H1 (cell line): ENCODE data around the gene NRSN2. TPM values are rescaled to one million over a fixed set of nuclear protein-coding genes. Genes with fewer than 3 reads are reported as not detected.
A peak's percentile ranks its signal among the peaks of the same experiment; 100 is the strongest.

Experiments used
- CTCF ChIA-PET: fragments of 300-600 bp; sonication (Branson Sonifier 250); formaldehyde crosslinking; loops from one replicate; lab custom pipeline; 2021; ENCODE audit not compliant: partially characterized antibody; lab: Charles Lee
- POLR2A ChIA-PET: fragments of 300-600 bp; sonication (Branson Sonifier 250); formaldehyde crosslinking; loops from one replicate; lab custom pipeline; 2021; ENCODE audit warnings: inconsistent platforms; ENCODE audit not compliant: partially characterized antibody; lab: Charles Lee
- DNase-seq, 2 experiments: peaks; one replicate each; pipeline versions ENCODE4 v3.0.0 to v3.0.0-alpha.2; 2010 to 2022; ENCODE audit warnings: low spot score in 2 of 2, low read depth in 1 of 2, mixed read lengths in 1 of 2
- FAIRE-seq: peaks from 2 replicates; lab custom pipeline; 2011; peaks lifted over from hg19 to GRCh38; lab: Jason Lieb, UNC
- H2AFZ ChIP-seq: 2 replicates; pipeline ENCODE4 v1.8.1; 2012; ENCODE audit warnings: low read length, inconsistent platforms
- H2AK5ac ChIP-seq: 2 replicates; pipeline ENCODE4 v1.6.1; 2013; ENCODE audit warnings: low read depth, low read length
- H2BK120ac ChIP-seq: replicated peaks from 2 replicates; pipeline ENCODE3; 2013; ENCODE audit warnings: low read depth, low read length, inconsistent platforms
- H2BK12ac ChIP-seq: 2 replicates; pipeline ENCODE4 v1.6.1; 2013; ENCODE audit warnings: low read depth, low read length
- H2BK15ac ChIP-seq: 2 replicates; pipeline ENCODE4 v1.6.1; 2013; ENCODE audit warnings: low read length
- H2BK20ac ChIP-seq: 2 replicates; pipeline ENCODE4 v1.6.1; 2013; ENCODE audit warnings: low read length
- H2BK5ac ChIP-seq: 2 replicates; pipeline ENCODE4 v1.6.1; 2013; ENCODE audit warnings: low read depth, low read length
- H3K14ac ChIP-seq: 2 replicates; pipeline ENCODE4 v1.6.1; 2013; ENCODE audit warnings: inconsistent platforms; ENCODE audit not compliant: insufficient read length
- H3K18ac ChIP-seq: 2 replicates; pipeline ENCODE4 v1.6.1; 2013; ENCODE audit warnings: low read length; ENCODE audit errors: extremely low read depth
- H3K23ac ChIP-seq: 2 replicates; pipeline ENCODE4 v1.6.1; 2013; ENCODE audit warnings: inconsistent platforms; ENCODE audit not compliant: insufficient read length
- H3K23me2 ChIP-seq: 2 replicates; pipeline ENCODE4 v1.6.1; 2013; ENCODE audit warnings: low read depth, low read length
- H3K27ac ChIP-seq: 2 replicates; pipeline ENCODE4 v1.6.1; 2011; ENCODE audit warnings: low read depth, low read length, inconsistent platforms
- H3K27me3 ChIP-seq, 4 experiments: replicated peaks in 1 of 4; 1 replicate in 1 of 4; 2 replicates in 3 of 4; pipeline versions ENCODE4 v1.6.1 to v1.8.1; 2011 to 2013; ENCODE audit warnings: low read length in 3 of 4, mild to moderate bottlenecking in 3 of 4, inconsistent platforms in 2 of 4, mixed read lengths in 2 of 4, moderate library complexity in 1 of 4; ENCODE audit not compliant: control insufficient read depth in 3 of 4, insufficient read depth in 3 of 4; ENCODE audit errors: extremely low read depth in 1 of 4
- H3K36me3 ChIP-seq, 4 experiments: 2 replicates each; pipeline versions ENCODE4 v1.6.1 to v1.8.1; 2011 to 2013; ENCODE audit warnings: mild to moderate bottlenecking in 4 of 4, low read length in 3 of 4, moderate library complexity in 2 of 4, control low read depth in 1 of 4, inconsistent platforms in 1 of 4; ENCODE audit not compliant: insufficient read depth in 4 of 4, control insufficient read depth in 2 of 4
- H3K4ac ChIP-seq: replicated peaks from 2 replicates; pipeline ENCODE3; 2013; ENCODE audit warnings: low read length, low read depth, mixed read lengths, inconsistent platforms; ENCODE audit not compliant: insufficient read length
- H3K4me1 ChIP-seq, 4 experiments: replicated peaks in 1 of 4; 1 replicate in 1 of 4; 2 replicates in 3 of 4; pipeline versions ENCODE4 v1.6.1 to v1.8.1; 2011 to 2013; ENCODE audit warnings: low read length in 3 of 4, inconsistent platforms in 2 of 4, mixed read lengths in 1 of 4; ENCODE audit not compliant: insufficient read depth in 4 of 4, control insufficient read depth in 3 of 4
- H3K4me2 ChIP-seq, 2 experiments: 2 replicates each; pipeline versions ENCODE4 v1.6.1 to v1.8.1; 2011 to 2013; ENCODE audit warnings: low read depth in 2 of 2, low read length in 2 of 2, control low read depth in 1 of 2, inconsistent platforms in 1 of 2, mild to moderate bottlenecking in 1 of 2; ENCODE audit not compliant: insufficient read depth in 1 of 2
- H3K4me3 ChIP-seq, 4 experiments: fragments of 200-600, 300-600 bp in 1 of 4; sonication (generic), shearing (Covaris generic), sonication (Bioruptor Twin) in 1 of 4; 2 replicates each; pipeline versions ENCODE4 v1.5.1 to v1.8.1; 2011 to 2016; ENCODE audit warnings: low read length in 4 of 4, low read depth in 3 of 4, control low read depth in 2 of 4, inconsistent platforms in 2 of 4, mild to moderate bottlenecking in 2 of 4, mixed read lengths in 1 of 4, moderate library complexity in 1 of 4; ENCODE audit not compliant: insufficient read depth in 2 of 4; ENCODE audit errors: extremely low read depth in 1 of 4
- H3K56ac ChIP-seq: replicated peaks from 2 replicates; pipeline ENCODE3; 2013; ENCODE audit warnings: low read depth, mild to moderate bottlenecking, mixed read lengths, low read length, inconsistent platforms; ENCODE audit not compliant: insufficient read length
- H3K79me1 ChIP-seq: 2 replicates; pipeline ENCODE4 v1.6.1; 2013; ENCODE audit warnings: low read depth, low read length, control low read depth
- H3K79me2 ChIP-seq, 2 experiments: 2 replicates each; pipeline versions ENCODE4 v1.6.1 to v1.8.1; 2012 to 2013; ENCODE audit warnings: low read length in 2 of 2, mild to moderate bottlenecking in 2 of 2, inconsistent platforms in 1 of 2; ENCODE audit not compliant: insufficient read depth in 2 of 2, control insufficient read depth in 1 of 2
- H3K9ac ChIP-seq, 4 experiments: replicated peaks in 1 of 4; 1 replicate in 1 of 4; 2 replicates in 3 of 4; pipeline versions ENCODE4 v1.6.1 to v1.8.1; 2011 to 2013; ENCODE audit warnings: low read depth in 3 of 4, low read length in 3 of 4, control low read depth in 2 of 4, mild to moderate bottlenecking in 2 of 4, moderate library complexity in 2 of 4, inconsistent platforms in 1 of 4; ENCODE audit errors: extremely low read depth in 1 of 4
- H3K9me3 ChIP-seq, 2 experiments: 2 replicates each; pipeline versions ENCODE4 v1.6.1 to v1.8.1; 2012 to 2013; ENCODE audit warnings: mild to moderate bottlenecking in 2 of 2, moderate library complexity in 2 of 2, control low read depth in 1 of 2, inconsistent platforms in 1 of 2, low read depth in 1 of 2, low read length in 1 of 2, mixed read lengths in 1 of 2; ENCODE audit not compliant: insufficient read depth in 2 of 2
- H4K20me1 ChIP-seq, 2 experiments: replicated peaks in 1 of 2; 2 replicates each; pipeline versions ENCODE3 to v1.8.1; 2011 to 2013; ENCODE audit warnings: inconsistent platforms in 2 of 2, low read length in 2 of 2, mild to moderate bottlenecking in 1 of 2; ENCODE audit not compliant: insufficient read depth in 2 of 2, control insufficient read depth in 1 of 2
- H4K5ac ChIP-seq: 2 replicates; pipeline ENCODE4 v1.6.1; 2013; ENCODE audit warnings: low read length, low read depth, mixed read lengths, inconsistent platforms; ENCODE audit not compliant: insufficient read length
- H4K8ac ChIP-seq: 2 replicates; pipeline ENCODE4 v1.8.0; 2013; ENCODE audit warnings: mild to moderate bottlenecking, moderate library complexity, low read length, inconsistent platforms; ENCODE audit not compliant: insufficient read depth; ENCODE audit errors: extremely low read depth
- H4K91ac ChIP-seq: replicated peaks from 2 replicates; pipeline ENCODE3; 2013; ENCODE audit warnings: low read length, mixed read lengths, inconsistent platforms; ENCODE audit not compliant: insufficient read length
- CEBPB ChIP-seq: IDR thresholded peaks from 2 replicates; pipeline ENCODE4 v1.6.1; 2012; ENCODE audit warnings: low read depth, low read length
- EGR1 ChIP-seq: IDR thresholded peaks from 2 replicates; pipeline ENCODE4 v1.6.1; 2011; ENCODE audit warnings: low read depth, low read length, borderline replicate concordance
- HDAC2 ChIP-seq, 2 experiments: fragments of 300-600 bp in 1 of 2; sonication (generic) in 1 of 2; IDR thresholded peaks; 2 replicates each; pipeline ENCODE4 v1.6.1; 2011 to 2012; ENCODE audit warnings: low read depth in 2 of 2, low read length in 2 of 2, mild to moderate bottlenecking in 2 of 2, moderate library complexity in 2 of 2, borderline replicate concordance in 1 of 2, inconsistent platforms in 1 of 2
- JUN ChIP-seq: IDR thresholded peaks from 2 replicates; pipeline ENCODE4 v1.6.1; 2011; ENCODE audit warnings: low read depth, mild to moderate bottlenecking, improper control_type of control experiment, low read length
- MAX ChIP-seq: IDR thresholded peaks from 2 replicates; pipeline ENCODE4 v1.6.1; 2012; ENCODE audit warnings: inconsistent platforms
- PHF8 ChIP-seq: fragments of 200-600 bp; sonication (generic); conservative IDR thresholded peaks from 2 replicates; pipeline ENCODE4 v1.7.1; 2012; ENCODE audit warnings: low read depth, mild to moderate bottlenecking, inconsistent platforms, low read length, moderate library complexity
- RFX5 ChIP-seq: IDR thresholded peaks from 2 replicates; pipeline ENCODE4 v1.6.1; 2011; ENCODE audit warnings: low read depth, low read length, improper control_type of control experiment, borderline replicate concordance
- TAF1 ChIP-seq: IDR thresholded peaks from 2 replicates; pipeline ENCODE4 v1.6.1; 2011; ENCODE audit warnings: mild to moderate bottlenecking, low read depth, low read length
- WGBS, 2 experiments: shearing (Covaris generic) in 1 of 2; methylation state at CpG; one replicate each; pipeline versions ENCODE4 v1.1.6 to v1.1.7; 2013 to 2015; ENCODE audit warnings: low lambda C conversion rate in 2 of 2, mixed read lengths in 2 of 2, inconsistent platforms in 1 of 2, low coverage in 1 of 2, missing lambda C conversion rate in 1 of 2; ENCODE audit not compliant: insufficient replicate concordance in 2 of 2, insufficient coverage in 1 of 2, insufficient read length in 1 of 2; ENCODE audit errors: extremely low coverage in 1 of 2, missing lambda C conversion rate in 1 of 2; 5-methylcytosine and 5-hydroxymethylcytosine counted together
- polyA plus RNA-seq, 7 experiments: library from polyadenylated mRNA; depleted of rRNA in 3 of 7; stranded (reverse) in 5 of 7; unstranded in 2 of 7; fragments of >200 nt in 5 of 7; fragments of 200-250 nt in 2 of 7; gene quantifications; 1 replicate in 5 of 7; 2 replicates in 1 of 7; 4 replicates in 1 of 7; pipeline versions ENCODE4 v1.2.1 to v1.2.3, GENCODE V29; 2011 to 2013; ENCODE audit warnings: missing spikeins in 2 of 7, mixed read lengths in 2 of 7
- total RNA-seq: library from RNA; stranded (reverse); fragmentation: NEBNext Ultra II Directional; extraction: Animal tissue kit (Norgen Biotek cat#: 25700); gene quantifications from 2 replicates; pipeline ENCODE4 v1.2.1, GENCODE V29; 2021

The NRSN2 gene
- total and polyA plus RNA-seq, 2 of the 8 experiments (the other 6 are each of a cell fraction or from before 2014, with no cell fraction given) = 19.4 to 33.3 TPM

GRCh38 chr20:309841-310644, 36.9 kb upstream of the NRSN2 start:
- ChIA-PET POLR2A (interaction anchor here (0.6 to 6.4 kb wide), 7 partner anchors 11 to 70 kb away, joined by 3 to 97 read pairs (median 6); partner anchors contain the start of genes NRSN2, SOX12 and ZCCHC3), CTCF (interaction anchor here (1.0 to 4.5 kb wide), 6 partner anchors 10 to 44 kb away, joined by 3 to 30 read pairs (median 16); no protein-coding TSS in a partner anchor)
- H2AK5ac ChIP-seq = no peak overlapping the region
- H4K91ac ChIP-seq = peak overlapping the region; percentile 93
- peak; percentile 98 to 99 for DNase-seq
- no peaks in the 10 kb centered on the region for H3K27me3 ChIP-seq
- no peak overlapping the region for H2BK15ac ChIP-seq
- peak overlapping the region; percentile 11 for H3K4ac ChIP-seq
- H3K18ac ChIP-seq = peak overlapping the region; percentile 43
- no peak overlapping the region for H2BK20ac ChIP-seq
- peak overlapping the region; percentile 79 to 92 for H3K4me2 ChIP-seq
- peak overlapping the region; percentile 13; the same call in 1 of the 2 replicates for H2BK12ac ChIP-seq
- H3K4me3 ChIP-seq = peak overlapping the region; percentile 42 to 60 (median 59)
- no peak overlapping the region for H3K14ac ChIP-seq
- H2AFZ ChIP-seq = peak overlapping the region; percentile 81; the same call in 1 of the 2 replicates
- WGBS, 2 experiments = 1% methylated on average over 28 of the region's 31 CpGs; no CpG with 5 or more reads in 1 of the 2 experiments
- H2BK5ac ChIP-seq = peak overlapping the region; percentile 83
- FAIRE-seq = peak; percentile 92
- peak overlapping the region; percentile 60; the same call in 1 of the 2 replicates for H4K8ac ChIP-seq
- no peaks in the 10 kb centered on the region for H3K79me1 ChIP-seq
- H4K5ac ChIP-seq = peak overlapping the region; percentile 27
- H3K79me2 ChIP-seq = no peaks in the 10 kb centered on the region
- H3K27ac ChIP-seq = peak overlapping the region; percentile 69
- H3K9ac ChIP-seq = peak overlapping the region in 3 of 4 experiments; percentile 40 to 74 (median 41); a peak in 6 of 7 replicates
- no peaks in the 10 kb centered on the region for H4K20me1 ChIP-seq
- no peaks in the 10 kb centered on the region for H3K36me3 ChIP-seq
- H3K56ac ChIP-seq = peak overlapping the region; percentile 51
- H3K4me1 ChIP-seq = peaks cover 4 to 11% (median 6%) of the 10 kb centered on the region in 4 experiments
- H2BK120ac ChIP-seq = peak overlapping the region; percentile 18
- no peaks in the 10 kb centered on the region for H3K9me3 ChIP-seq
- H3K23ac ChIP-seq = no peak overlapping the region
- H3K23me2 ChIP-seq = peaks cover 4% of the 10 kb centered on the region
- TF ChIP-seq MAX = peak; percentile 60
- peak; percentile 54; the same call in 1 of the 2 replicates for TF ChIP-seq TAF1
- peak in 1 of 2 experiments; percentile 72; a peak in 1 of 4 replicates for TF ChIP-seq HDAC2 (IDR thresholded peaks at IDR 0.05; ENCODE audit: borderline replicate concordance in 1 of 2, low read depth in 2 of 2, low read length in 2 of 2)
- 0 out of 2 replicates have a peak, but pooled peaks have one; percentile 37 for TF ChIP-seq RFX5
- 0 out of 2 replicates have a peak, but pooled peaks have one; percentile 10 for TF ChIP-seq EGR1
- TF ChIP-seq CEBPB = no peak
- TF ChIP-seq JUN = no peak
- TF ChIP-seq PHF8 = no peak
